SK-N-SH (cell line): Measurements from ENCODE around the gene IFT27. TPM values are rescaled to one million over a fixed set of nuclear protein-coding genes. Genes with fewer than 3 reads are reported as not detected.

ENCODE experiments used
- CTCF ChIA-PET: fragments of 300-600, 350-600 bp; formaldehyde crosslinking; extraction: SDS; loops from one replicate; lab custom pipeline; 2021; lab: Yijun Ruan, JAX
- POLR2A ChIA-PET: fragments of 350-600 bp; sonication (Branson Sonifier 250); formaldehyde crosslinking; extraction: SDS; loops from one replicate; lab custom pipeline; 2020; ENCODE audit warnings: antibody characterized with exemption, inconsistent platforms; lab: Yijun Ruan, JAX
- DNase-seq: peaks from one replicate; pipeline ENCODE4 v3.0.0; 2012
- H2AFZ ChIP-seq: fragments of 200-600 bp; sonication (generic); 2 replicates; pipeline ENCODE4 v1.8.1; 2016; ENCODE audit warnings: antibody characterized with exemption, mild to moderate bottlenecking, low read depth
- H3F3A ChIP-seq: fragments of 200-600 bp; sonication (generic); replicated peaks from 2 replicates; pipeline ENCODE3; 2016; ENCODE audit warnings: antibody characterized with exemption, mild to moderate bottlenecking; ENCODE audit not compliant: insufficient read depth
- H3K27ac ChIP-seq, 2 experiments: fragments of 200-500 bp in 1 of 2; fragments of 200-600 bp in 1 of 2; sonication (Bioruptor generic) in 1 of 2; sonication (generic), shearing (Covaris generic) in 1 of 2; 2 replicates each; pipeline versions ENCODE4 v1.5.1 to v1.6.1; 2014 to 2016; ENCODE audit warnings: low read depth in 2 of 2, inconsistent platforms in 1 of 2, low read length in 1 of 2, mild to moderate bottlenecking in 1 of 2, mixed read lengths in 1 of 2
- H3K27me3 ChIP-seq: fragments of 200-600 bp; sonication (generic), shearing (Covaris generic); 2 replicates; pipeline ENCODE4 v1.6.1; 2016; ENCODE audit warnings: mixed run types; ENCODE audit not compliant: insufficient read depth
- H3K36me3 ChIP-seq, 2 experiments: fragments of 200-500 bp in 1 of 2; fragments of 200-600 bp in 1 of 2; sonication (Bioruptor generic) in 1 of 2; sonication (generic) in 1 of 2; replicated peaks in 1 of 2; 2 replicates each; pipeline versions ENCODE3 to v1.5.1; 2014 to 2016; ENCODE audit warnings: low read length in 1 of 2, mild to moderate bottlenecking in 1 of 2; ENCODE audit not compliant: insufficient read depth in 2 of 2, control insufficient read depth in 1 of 2
- H3K4me1 ChIP-seq, 2 experiments: fragments of 200-500 bp in 1 of 2; fragments of 200-600 bp in 1 of 2; sonication (Bioruptor generic) in 1 of 2; sonication (generic), shearing (Covaris generic) in 1 of 2; 2 replicates each; pipeline versions ENCODE4 v1.5.1 to v1.6.1; 2014 to 2016; ENCODE audit warnings: low read depth in 1 of 2, low read length in 1 of 2, mixed run types in 1 of 2; ENCODE audit not compliant: insufficient read depth in 2 of 2, control insufficient read depth in 1 of 2
- H3K4me2 ChIP-seq: fragments of 200-600 bp; sonication (generic), shearing (Covaris generic); 2 replicates; pipeline ENCODE4 v1.6.1; 2017; ENCODE audit warnings: mixed run types
- H3K4me3 ChIP-seq, 2 experiments: fragments of 200-500 bp in 1 of 2; fragments of 200-600 bp in 1 of 2; sonication (Bioruptor generic) in 1 of 2; sonication (generic), shearing (Covaris generic) in 1 of 2; 2 replicates each; pipeline versions ENCODE4 v1.5.1 to v1.8.1; 2014 to 2016; ENCODE audit warnings: low read depth in 2 of 2, inconsistent platforms in 1 of 2, low read length in 1 of 2, mild to moderate bottlenecking in 1 of 2, mixed read lengths in 1 of 2, moderate library complexity in 1 of 2
- H3K79me2 ChIP-seq: fragments of 200-600 bp; sonication (generic); 2 replicates; pipeline ENCODE4 v1.8.1; 2017; ENCODE audit warnings: mild to moderate bottlenecking; ENCODE audit not compliant: insufficient read depth
- H3K9ac ChIP-seq: fragments of 200-600 bp; sonication (generic); 2 replicates; pipeline ENCODE4 v1.6.1; 2017; ENCODE audit warnings: mixed run types
- H3K9me2 ChIP-seq: fragments of 200-600 bp; sonication (generic); 2 replicates; pipeline ENCODE4 v1.6.1; 2017; ENCODE audit warnings: mixed run types
- H3K9me3 ChIP-seq: fragments of 200-600 bp; sonication (generic); 2 replicates; pipeline ENCODE4 v1.6.1; 2017; ENCODE audit warnings: mixed run types, mild to moderate bottlenecking, moderate library complexity
- H4K20me1 ChIP-seq: fragments of 200-600 bp; sonication (generic); 2 replicates; pipeline ENCODE4 v1.6.1; 2017; ENCODE audit warnings: mild to moderate bottlenecking, mixed run types; ENCODE audit not compliant: insufficient read depth
- CTCF ChIP-seq: fragments of 200-600 bp; sonication (generic); IDR thresholded peaks from 2 replicates; pipeline ENCODE4 v1.6.1; 2017; ENCODE audit warnings: antibody characterized with exemption, mild to moderate bottlenecking, moderate library complexity
- EP300 ChIP-seq, 2 experiments: IDR thresholded peaks; 2 replicates each; pipeline versions ENCODE4 v1.4.0 to v1.6.1; 2012; ENCODE audit warnings: borderline replicate concordance in 1 of 2, low read depth in 1 of 2, low read length in 1 of 2
- EZH2phosphoT487 ChIP-seq: fragments of 200-600 bp; sonication (generic); IDR thresholded peaks from 2 replicates; pipeline ENCODE4 v1.6.1; 2017; ENCODE audit warnings: low read depth, mixed run types, mild to moderate bottlenecking, antibody characterized with exemption, moderate library complexity, borderline replicate concordance
- FOSL2 ChIP-seq: IDR thresholded peaks from 2 replicates; pipeline ENCODE4 v1.4.0; 2012; ENCODE audit warnings: low read depth, mild to moderate bottlenecking, moderate library complexity, borderline replicate concordance
- FOXJ3 ChIP-seq: sonication (generic); formaldehyde crosslinking; IDR thresholded peaks from 2 replicates; pipeline ENCODE4 v1.5.1; 2020; ENCODE audit warnings: mild to moderate bottlenecking, missing genetic modification reagents
- GABPA ChIP-seq: IDR thresholded peaks from 2 replicates; pipeline ENCODE4 v1.4.0; 2012; ENCODE audit warnings: low read depth, mild to moderate bottlenecking
- GATA2 ChIP-seq: sonication (generic); formaldehyde crosslinking; IDR thresholded peaks from 2 replicates; pipeline ENCODE4 v1.5.0; 2020; ENCODE audit warnings: mild to moderate bottlenecking, missing genetic modification reagents
- MAX ChIP-seq: IDR thresholded peaks from 2 replicates; pipeline ENCODE4 v1.4.0; 2012; ENCODE audit warnings: low read depth
- MEF2A ChIP-seq: IDR thresholded peaks from 2 replicates; pipeline ENCODE4 v1.4.0; 2012; ENCODE audit warnings: low read depth, borderline replicate concordance
- NFIC ChIP-seq: IDR thresholded peaks from 2 replicates; pipeline ENCODE4 v1.4.0; 2012; ENCODE audit warnings: borderline replicate concordance
- NRF1 ChIP-seq: IDR thresholded peaks from 2 replicates; pipeline ENCODE4 v1.6.1; 2012; ENCODE audit warnings: low read depth, mild to moderate bottlenecking, low read length
- PBX3 ChIP-seq: IDR thresholded peaks from 2 replicates; pipeline ENCODE4; 2012
- POLR2AphosphoS5 ChIP-seq: IDR thresholded peaks from 2 replicates; pipeline ENCODE4 v1.6.1; 2012; ENCODE audit warnings: low read depth, low read length
- RAD21 ChIP-seq: IDR thresholded peaks from 2 replicates; pipeline ENCODE4 v1.6.1; 2012; ENCODE audit warnings: mild to moderate bottlenecking, low read length
- RXRA ChIP-seq: IDR thresholded peaks from 2 replicates; pipeline ENCODE4 v1.4.0; 2012; ENCODE audit warnings: low read depth, mild to moderate bottlenecking, borderline replicate concordance
- TAF1 ChIP-seq: IDR thresholded peaks from 2 replicates; pipeline ENCODE4 v1.6.1; 2012; ENCODE audit warnings: low read depth, mild to moderate bottlenecking, low read length, moderate library complexity, borderline replicate concordance
- TCF12 ChIP-seq: IDR thresholded peaks from 2 replicates; pipeline ENCODE4 v1.4.0; 2012
- TEAD4 ChIP-seq: IDR thresholded peaks from 2 replicates; pipeline ENCODE4 v1.4.0; 2012; ENCODE audit warnings: mild to moderate bottlenecking, borderline replicate concordance; ENCODE audit not compliant: insufficient read depth
- WGBS: methylation state at CpG from one replicate; pipeline ENCODE4 v1.1.6; 2017; ENCODE audit warnings: low lambda C conversion rate; 5-methylcytosine and 5-hydroxymethylcytosine counted together
- polyA plus RNA-seq, 3 experiments: library from polyadenylated mRNA; depleted of rRNA; stranded (reverse); fragments of >200 nt; gene quantifications; 2 replicates each; pipeline ENCODE4 v1.2.3, GENCODE V29; 2012
- TF ChIP-seq, protein P1 (sequence below): IDR thresholded peaks from 2 replicates; pipeline ENCODE4 v1.4.0; 2012; ENCODE audit warnings: low read depth, borderline replicate concordance
- TF ChIP-seq, protein P2 (sequence below): IDR thresholded peaks from 2 replicates; pipeline ENCODE4 v1.4.0; 2012; ENCODE audit warnings: low read depth, borderline replicate concordance

Gene IFT27
- polyA plus RNA-seq, 1 of the 3 experiments (the other 2 are of a cell fraction) = 29.4 TPM

GRCh38 chr22:36778020-36778419, 2.1 kb upstream of the IFT27 start:
- TF ChIP-seq TAF1 = no peak
- TF ChIP-seq GATA2 (CRISPR knock-in tag) = no peak
- no peak for TF ChIP-seq FOXJ3 (CRISPR knock-in tag)
- TF ChIP-seq, protein P1, sequence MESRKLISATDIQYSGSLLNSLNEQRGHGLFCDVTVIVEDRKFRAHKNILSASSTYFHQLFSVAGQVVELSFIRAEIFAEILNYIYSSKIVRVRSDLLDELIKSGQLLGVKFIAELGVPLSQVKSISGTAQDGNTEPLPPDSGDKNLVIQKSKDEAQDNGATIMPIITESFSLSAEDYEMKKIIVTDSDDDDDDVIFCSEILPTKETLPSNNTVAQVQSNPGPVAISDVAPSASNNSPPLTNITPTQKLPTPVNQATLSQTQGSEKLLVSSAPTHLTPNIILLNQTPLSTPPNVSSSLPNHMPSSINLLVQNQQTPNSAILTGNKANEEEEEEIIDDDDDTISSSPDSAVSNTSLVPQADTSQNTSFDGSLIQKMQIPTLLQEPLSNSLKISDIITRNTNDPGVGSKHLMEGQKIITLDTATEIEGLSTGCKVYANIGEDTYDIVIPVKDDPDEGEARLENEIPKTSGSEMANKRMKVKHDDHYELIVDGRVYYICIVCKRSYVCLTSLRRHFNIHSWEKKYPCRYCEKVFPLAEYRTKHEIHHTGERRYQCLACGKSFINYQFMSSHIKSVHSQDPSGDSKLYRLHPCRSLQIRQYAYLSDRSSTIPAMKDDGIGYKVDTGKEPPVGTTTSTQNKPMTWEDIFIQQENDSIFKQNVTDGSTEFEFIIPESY = no peak
- TF ChIP-seq TCF12 = no peak
- TF ChIP-seq PBX3 = no peak
- TF ChIP-seq RXRA = no peak
- no peak for TF ChIP-seq EP300 (IDR thresholded peaks at IDR 0.05; ENCODE audit: borderline replicate concordance in 1 of 2, low read depth in 1 of 2, low read length in 1 of 2)
- no peak for TF ChIP-seq MAX
- TF ChIP-seq TEAD4 = no peak
- no peak for TF ChIP-seq GABPA
- no peak for TF ChIP-seq MEF2A
- TF ChIP-seq FOSL2 = no peak
- TF ChIP-seq POLR2AphosphoS5 = no peak
- Histone ChIP-seq H3K4me3 (no peak overlapping the region), H4K20me1 (no peaks in the 10 kb centered on the region), H3K9ac (no peak overlapping the region), H3K27ac (no peak overlapping the region), H3K79me2 (no peaks in the 10 kb centered on the region), H3K27me3 (no peaks in the 10 kb centered on the region), H3K4me2 (no peak overlapping the region), H3K4me1 (peaks cover 0 to 12% of the 10 kb centered on the region in 2 experiments; a peak in 3 of 4 replicates), H2AFZ (no peak overlapping the region), H3K9me3 (no peaks in the 10 kb centered on the region), H3K36me3 (no peaks in the 10 kb centered on the region), H3F3A (no peaks in the 10 kb centered on the region), H3K9me2 (no peaks in the 10 kb centered on the region)
- ChIA-PET CTCF (interaction anchor here (1.2 to 6.1 kb wide), 3 partner anchors 76 to 231 kb away, joined by 3 to 52 read pairs (median 3); no protein-coding TSS in a partner anchor), POLR2A (no interaction called here)
- DNase-seq = no peak

DNA sequence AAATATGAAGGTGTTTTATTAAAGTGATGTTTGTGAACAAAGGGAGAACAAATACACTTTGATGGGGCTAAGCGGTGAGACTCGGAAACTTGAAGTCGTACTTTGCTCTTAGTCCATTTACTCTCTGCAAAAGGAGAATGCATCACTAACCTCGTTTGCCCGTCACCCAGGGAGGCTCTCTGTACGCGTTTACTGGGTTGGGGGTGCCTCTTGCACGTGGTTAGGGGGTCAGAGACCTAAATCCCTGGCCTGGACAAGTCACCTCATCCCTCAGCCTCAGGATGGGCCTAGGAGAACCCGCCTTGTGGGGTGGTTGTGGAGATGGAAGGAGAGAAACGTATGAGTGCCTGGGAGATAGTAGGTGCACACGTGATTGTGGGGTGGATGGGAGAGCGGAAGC, 803 bp upstream of the IFT27 start:
- H3K9me2 ChIP-seq = no peaks in the 10 kb centered on the region
- TF ChIP-seq GATA2 (CRISPR knock-in tag) = no peak
- TF ChIP-seq EZH2phosphoT487 = no peak
- no peak for TF ChIP-seq MEF2A
- TF ChIP-seq NRF1 = no peak
- TF ChIP-seq RAD21 = no peak
- TF ChIP-seq FOXJ3 (CRISPR knock-in tag) = no peak
- no peak for TF ChIP-seq EP300 (IDR thresholded peaks at IDR 0.05; ENCODE audit: borderline replicate concordance in 1 of 2, low read depth in 1 of 2, low read length in 1 of 2)
- TF ChIP-seq, protein P2, sequence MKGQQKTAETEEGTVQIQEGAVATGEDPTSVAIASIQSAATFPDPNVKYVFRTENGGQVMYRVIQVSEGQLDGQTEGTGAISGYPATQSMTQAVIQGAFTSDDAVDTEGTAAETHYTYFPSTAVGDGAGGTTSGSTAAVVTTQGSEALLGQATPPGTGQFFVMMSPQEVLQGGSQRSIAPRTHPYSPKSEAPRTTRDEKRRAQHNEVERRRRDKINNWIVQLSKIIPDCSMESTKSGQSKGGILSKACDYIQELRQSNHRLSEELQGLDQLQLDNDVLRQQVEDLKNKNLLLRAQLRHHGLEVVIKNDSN = no peak
- no peak for TF ChIP-seq CTCF
- no peak for TF ChIP-seq NFIC
- no peak for TF ChIP-seq POLR2AphosphoS5
- TF ChIP-seq, all 33 proteins: peak for 0
- Histone ChIP-seq H3K9me3 (no peaks in the 10 kb centered on the region), H3F3A (no peaks in the 10 kb centered on the region), H3K4me3 (peak overlapping the region; percentile 32 to 47; a peak in 2 of 4 replicates), H3K27ac (peak overlapping the region in 1 of 2 experiments; percentile 76; a peak in 2 of 4 replicates), H2AFZ (peak overlapping the region; percentile 94), H3K36me3 (peaks cover 0 to 8% of the 10 kb centered on the region in 2 experiments), H3K4me2 (peak overlapping the region; percentile 71), H3K9ac (no peak overlapping the region), H4K20me1 (no peaks in the 10 kb centered on the region), H3K27me3 (no peaks in the 10 kb centered on the region), H3K4me1 (peaks cover 0 to 10% of the 10 kb centered on the region in 2 experiments; a peak in 3 of 4 replicates), H3K79me2 (no peaks in the 10 kb centered on the region)
- WGBS = 86% methylated on average over 12 of the region's 12 CpGs
- POLR2A ChIA-PET = interaction anchor here (1.0 to 1.7 kb wide), 5 partner anchors 18 to 270 kb away, joined by 4 to 11 read pairs (median 5); partner anchors contain the start of genes CACNG2, EIF3D and FOXRED2
- no peak for DNase-seq
- CTCF ChIA-PET = interaction anchor here (0.7 to 6.1 kb wide), 7 partner anchors 41 to 423 kb away, joined by 3 to 55 read pairs (median 3); no protein-coding TSS in a partner anchor
